Stimulated activated CD8-positive, alpha-beta memory T cell treated with anti-CD3 and anti-CD28 coated beads, Interleukin-4, amount 100 ng/mL, for 24 hours (primary cell): ENCODE measurements around the gene TRIM66.

Source experiments
- DNase-seq: peaks from one replicate; pipeline ENCODE4 v3.0.0-alpha.2; 2020; ENCODE audit warnings: low read depth

Gene TRIM66

DNA sequence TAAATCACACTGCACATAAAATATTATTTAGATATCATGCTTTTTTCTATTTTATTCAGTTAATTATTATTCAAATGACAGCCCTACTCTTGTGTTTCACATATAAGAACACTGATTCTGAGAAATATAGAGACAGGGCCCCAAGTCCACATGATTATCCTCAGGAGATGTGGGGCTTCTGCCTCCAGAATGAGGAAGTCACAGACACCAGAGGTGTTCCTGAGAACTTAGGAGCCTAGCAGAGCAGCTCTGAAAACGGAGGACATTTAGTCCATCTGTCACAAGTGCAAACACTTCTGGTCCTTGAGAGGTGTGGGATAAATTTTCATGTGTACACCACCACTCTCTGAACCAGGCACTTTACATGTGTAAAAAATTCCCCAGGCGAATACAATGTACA, 26.2 kb downstream of the TRIM66 start:
- no peak for DNase-seq

DNA sequence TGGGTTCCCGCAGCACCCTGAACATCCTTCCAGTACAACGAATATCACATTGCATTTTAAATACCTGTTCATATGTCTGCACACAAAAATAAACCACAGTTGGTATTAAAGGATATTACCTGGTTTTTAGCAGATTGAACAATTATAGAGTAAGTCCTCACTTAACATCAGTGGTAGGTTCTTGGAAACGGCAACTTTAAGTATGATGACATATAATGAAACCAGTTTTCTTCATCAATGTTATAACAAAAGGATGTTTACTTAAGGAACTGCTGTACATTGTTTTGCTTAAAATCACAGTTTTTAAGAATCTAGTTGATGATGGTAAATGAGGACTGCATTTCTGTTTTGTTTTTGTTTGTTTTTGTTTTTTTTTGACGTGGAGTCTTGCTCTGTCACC, 28.0 kb downstream of the TRIM66 start:
- no peak for DNase-seq

- no peak for DNase-seq
These were observed 30.3 kb downstream of the TRIM66 start for GRCh38 chr11:8652140-8652539.

DNA sequence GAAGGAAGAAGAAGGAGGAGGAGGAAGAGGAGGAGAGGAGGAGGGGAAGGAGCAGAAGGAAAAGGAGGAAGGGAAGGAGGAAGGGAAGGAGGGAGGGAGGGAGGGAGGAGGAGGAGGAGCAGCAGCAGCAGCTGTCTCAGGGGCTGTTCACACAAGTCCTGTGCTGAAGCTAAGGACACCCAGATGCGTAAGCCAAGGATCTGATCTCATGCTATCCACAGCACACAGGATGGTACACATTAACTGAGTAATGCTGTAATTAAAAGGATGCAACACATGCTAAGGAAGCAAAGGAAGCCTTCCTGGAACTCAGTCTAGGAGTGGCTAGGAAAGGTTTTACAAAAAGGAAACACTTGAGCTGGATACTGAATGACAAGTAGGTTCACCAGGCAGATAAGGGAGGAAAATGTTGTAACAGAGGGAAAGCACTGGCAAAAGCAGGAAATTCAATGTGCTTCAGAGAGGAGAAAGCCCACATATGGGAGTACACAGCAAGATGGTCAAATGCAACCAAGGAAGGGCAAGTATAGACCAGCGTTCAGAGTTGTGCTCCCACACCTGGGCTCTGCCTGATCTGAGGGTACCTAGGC, 32.0 kb downstream of the TRIM66 start:
- no peak for DNase-seq

DNA sequence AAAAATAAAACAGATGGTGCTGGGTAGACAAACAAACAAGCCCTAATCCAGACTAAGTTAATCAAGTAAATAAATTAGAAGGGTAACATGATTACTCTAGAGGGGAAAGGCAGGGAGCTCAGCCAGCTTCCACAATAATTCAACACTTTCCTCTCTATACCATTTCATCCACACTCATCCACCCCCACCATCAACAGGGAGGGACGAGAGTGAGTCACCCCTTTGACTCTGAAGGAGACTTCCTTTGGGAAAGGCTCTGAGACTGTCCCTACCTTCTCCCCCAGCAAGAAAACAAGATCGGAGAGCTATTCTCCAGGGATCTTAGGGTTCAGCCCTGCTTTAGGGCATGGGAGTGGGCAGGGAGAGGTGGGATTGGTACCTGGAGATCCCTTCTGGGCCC, 33.1 kb downstream of the TRIM66 start:
- no peak for DNase-seq

DNA sequence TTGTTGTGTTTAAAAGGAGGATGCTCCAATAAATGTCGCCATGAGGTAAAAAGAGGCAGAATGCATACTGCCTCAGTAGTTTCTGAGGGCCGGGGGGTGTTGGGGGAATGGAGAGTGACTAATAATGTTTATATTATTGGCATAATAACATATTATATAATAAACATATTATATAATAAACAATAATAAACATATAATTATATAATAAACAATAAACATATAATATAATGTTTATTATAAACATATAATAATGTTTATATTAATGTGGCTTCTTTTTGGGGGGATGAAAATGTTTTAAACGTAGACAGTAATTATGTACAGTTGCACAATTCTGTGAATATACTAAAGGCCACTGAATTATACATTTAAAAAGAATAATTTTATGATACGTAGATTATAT, 35.6 kb downstream of the TRIM66 start:
- no peak for DNase-seq

DNA sequence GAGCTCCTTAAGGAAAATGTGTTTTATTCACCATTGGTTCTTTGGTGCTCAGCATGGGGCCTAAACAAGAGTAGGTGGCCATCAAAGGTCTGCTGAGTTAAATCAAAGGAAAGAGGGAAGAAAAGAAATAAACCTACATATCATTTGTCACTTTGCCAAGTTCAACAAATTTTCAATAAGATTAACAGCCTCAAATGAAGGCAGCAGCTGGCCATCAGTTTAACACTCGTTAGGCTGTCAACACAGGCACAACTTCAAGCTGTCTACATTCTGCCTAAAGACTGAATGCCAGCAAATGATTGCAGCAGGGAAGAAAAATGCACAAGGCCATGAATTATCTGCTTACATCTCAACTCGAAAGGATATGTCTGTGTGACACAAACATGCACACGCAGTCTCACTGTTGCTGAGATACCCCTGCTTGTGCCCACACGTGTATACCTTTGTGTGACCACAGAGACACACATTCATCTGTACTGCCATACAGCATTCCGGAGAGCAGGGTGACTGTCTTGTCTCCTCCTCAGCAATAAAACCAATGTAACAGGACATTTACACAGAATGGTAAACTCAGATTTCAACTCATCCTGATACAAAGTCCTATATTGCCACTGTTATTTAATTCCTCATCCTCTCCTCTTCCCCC, 40.1 kb downstream of the TRIM66 start:
- DNase-seq, result no peak

DNA sequence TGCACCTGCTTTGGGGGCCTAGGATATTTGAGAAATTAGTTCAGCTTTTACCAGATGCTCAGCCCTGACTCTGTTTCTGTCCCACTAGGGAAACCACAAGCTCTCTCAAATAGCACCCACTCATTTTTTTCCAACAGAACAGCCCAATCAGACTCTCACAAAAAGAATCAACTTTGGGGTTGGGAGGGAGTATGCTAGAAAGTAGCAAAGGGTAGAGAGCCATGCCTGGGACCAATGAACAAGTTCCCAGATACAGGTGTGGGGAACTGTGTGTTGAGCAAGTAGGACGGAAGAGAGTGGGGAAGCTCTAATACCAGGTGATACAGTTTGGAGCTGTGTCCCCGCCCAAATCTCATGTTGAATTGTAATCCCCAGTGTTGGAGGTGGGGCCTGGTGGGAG, 41.1 kb downstream of the TRIM66 start:
- no peak for DNase-seq

DNA sequence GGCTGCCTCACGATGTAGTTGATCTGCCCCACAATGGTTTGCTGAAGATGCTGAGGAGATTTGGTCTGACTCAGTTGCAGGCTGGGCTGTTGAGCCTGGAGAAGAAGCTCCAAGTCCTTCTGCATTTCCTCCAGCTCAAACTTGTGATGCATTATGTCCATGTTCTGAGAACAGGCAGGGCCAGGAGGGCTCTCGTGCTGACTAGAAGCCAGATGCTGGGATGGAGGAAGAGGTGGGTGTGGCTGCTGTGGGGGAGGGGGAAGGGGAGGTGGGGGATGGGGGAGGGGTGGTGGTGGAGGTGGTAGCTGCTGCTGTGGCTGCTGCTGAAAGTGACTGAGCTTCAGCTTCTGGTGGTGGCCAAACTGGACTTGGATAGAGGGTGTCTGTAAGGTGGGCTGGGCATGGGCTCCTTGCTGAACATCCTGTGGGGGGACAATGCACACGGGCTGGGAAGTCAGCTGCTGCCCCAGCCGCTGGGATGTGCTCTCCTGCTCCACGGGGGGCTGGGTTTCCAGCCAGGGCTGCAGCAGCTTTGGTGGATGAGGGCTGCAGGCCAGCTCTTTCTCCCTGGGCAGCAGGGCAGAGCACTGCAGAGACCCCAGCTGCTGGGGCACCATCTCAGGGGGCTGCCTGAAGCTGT, 42.1 kb downstream of the TRIM66 start:
- DNase-seq, result no peak

- no peak for DNase-seq
These were observed 42.8 kb downstream of the TRIM66 start for GRCh38 chr11:8639655-8640054.

- no peak for DNase-seq
These were observed 44.2 kb downstream of the TRIM66 start for GRCh38 chr11:8638300-8638699.

DNA sequence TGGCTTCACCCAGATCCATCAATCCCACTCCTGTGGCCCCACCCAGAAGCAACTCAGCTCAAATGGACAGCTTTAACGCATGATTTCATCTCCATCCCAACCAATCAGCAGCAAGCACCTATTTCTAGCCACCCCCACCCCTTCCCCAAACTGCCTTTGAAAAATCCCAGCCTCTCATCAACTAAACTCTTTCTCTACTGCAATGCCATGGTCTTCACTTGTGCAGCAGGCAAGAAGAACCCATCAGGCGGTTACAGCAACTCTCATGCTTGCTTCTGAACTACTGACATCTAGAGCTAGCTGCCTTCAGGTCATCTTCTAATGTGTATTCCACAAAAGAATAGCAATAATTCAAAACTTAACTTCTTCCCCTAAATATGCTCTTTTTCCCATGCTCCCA, 46.3 kb downstream of the TRIM66 start:
- DNase-seq, result no peak

DNA sequence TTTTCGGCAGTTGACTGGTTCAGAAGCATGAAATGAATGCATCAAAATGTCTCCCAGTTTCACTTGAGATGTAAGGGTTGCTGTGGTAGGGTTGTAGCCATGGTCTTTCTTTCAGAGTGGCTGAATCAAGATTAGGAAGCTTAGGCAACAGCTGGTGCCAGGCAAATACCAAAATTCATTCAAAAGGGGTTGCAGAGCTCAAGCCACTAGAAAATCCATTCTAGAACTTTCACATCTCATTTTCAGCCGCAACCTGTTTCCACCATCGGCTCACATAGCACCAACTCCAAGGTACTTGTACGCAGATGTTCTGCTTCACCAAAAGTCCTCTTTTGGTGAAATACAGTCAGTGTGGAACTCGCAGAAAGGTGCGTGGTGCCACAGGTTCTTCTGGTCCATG, 48.0 kb downstream of the TRIM66 start:
- no peak for DNase-seq

DNA sequence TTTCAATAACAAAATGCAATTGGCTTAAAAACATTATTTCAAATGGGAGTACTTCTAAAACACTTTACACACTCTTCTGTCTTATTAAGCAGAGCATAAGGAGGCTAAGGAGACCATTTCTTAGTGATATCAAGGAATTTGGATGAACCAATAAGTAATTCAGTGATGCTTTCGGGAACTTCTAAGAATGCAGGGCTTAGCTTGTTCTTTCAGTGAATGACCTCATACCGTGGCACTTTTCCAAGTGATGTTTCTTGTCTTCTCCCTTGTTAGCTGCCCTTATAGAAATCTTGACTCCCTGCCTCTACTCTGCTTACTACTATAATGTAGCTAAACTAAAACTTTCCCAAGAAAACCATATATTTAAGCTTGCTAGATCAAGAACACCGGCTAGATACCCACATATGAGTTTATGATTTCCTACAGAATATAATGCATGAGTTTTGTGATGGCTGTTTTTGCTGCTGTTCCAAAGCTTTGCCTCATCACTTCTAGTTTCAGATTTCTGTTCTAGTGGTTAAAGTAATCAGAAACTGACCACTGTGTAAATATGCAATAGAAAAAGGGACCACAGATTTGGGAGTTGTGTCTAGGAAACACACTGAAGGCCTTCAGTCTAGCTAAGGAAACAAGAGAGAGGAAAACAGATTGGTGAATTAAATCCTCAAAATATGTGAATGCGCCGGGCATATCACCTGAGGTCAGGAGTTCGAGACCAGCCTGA, 50.9 kb downstream of the TRIM66 start:
- no peak for DNase-seq

GRCh38 chr11:8624698-8625097, 57.8 kb downstream of the TRIM66 start:
- DNase-seq, result no peak

DNA sequence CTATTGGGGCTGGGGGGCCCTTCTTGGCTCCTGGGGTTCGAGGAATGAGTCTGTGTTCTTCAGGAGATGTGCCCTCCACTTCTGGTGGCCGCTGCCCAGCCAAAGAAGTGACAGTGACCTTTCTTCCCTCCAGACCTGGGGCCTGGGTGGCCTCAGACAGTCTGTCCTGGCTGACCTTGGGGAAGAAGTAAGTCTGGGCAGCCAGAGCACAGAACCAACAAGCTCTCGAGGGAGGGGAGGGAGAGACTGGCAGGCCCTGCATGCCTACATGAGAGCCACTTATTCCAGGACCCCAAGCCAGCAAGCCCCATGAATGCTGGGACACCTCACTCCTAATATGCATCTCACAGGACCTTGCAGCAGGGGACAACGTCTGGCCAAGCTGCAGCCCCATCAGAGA, 61.3 kb downstream of the TRIM66 start:
- DNase-seq, result no peak

GRCh38 chr11:8617063-8617462, 65.4 kb downstream of the TRIM66 start:
- no peak for DNase-seq

DNA sequence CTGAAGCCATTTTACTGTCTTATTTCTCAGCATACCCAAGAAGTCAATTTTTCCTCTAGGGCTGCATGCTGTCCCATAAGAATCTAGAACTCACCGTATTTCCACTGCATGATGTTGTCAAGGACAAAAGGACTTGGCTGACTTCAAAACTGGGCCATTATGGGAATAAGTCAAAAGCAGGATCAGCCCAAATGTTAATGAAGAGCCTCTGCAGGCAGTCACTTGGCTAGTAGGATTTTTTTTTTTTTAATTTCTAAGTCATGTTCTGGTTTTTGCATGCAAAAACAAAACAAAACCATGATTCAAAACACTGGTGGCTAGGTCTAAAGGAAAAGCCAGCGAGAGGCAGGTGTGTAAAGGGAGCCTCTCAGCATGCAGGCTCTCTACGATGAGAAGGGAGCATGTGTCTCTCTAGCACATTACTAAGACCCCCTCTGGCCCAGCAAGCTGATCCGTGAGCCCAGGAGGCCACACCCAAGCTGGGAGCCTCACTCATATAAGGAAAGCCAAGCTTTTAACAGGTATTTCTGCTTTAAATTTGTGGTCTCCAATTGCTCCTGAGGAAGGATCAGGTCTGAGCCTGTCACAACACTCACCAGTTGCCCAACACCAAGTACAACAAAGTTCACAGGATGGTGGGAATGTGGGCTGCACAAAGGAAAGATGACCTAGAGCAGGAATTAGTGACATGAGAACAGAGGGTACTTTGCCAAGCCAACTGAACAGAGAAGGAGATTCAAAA, 67.0 kb downstream of the TRIM66 start:
- no peak for DNase-seq

GRCh38 chr11:8614497-8614896, 68.0 kb downstream of the TRIM66 start:
- no peak for DNase-seq

DNA sequence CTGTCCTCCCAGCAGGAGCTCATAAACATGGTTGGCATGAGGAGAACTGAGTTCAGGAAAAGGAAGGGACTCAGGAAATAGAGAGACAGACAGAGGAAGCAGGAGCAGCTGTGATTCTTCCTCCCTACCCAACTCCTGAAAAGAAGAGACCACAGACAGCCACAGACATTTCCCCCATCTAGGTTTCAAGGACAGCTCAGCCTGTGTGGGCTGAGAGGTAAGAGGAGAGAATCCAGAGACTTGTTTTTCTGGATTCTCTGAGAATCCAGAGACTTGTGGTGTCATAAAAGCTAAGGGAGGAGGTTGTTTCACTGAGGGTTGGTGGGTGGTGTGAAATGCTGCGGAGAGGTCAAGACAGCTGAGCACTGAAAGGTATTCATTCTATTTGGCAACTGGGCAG, 69.4 kb downstream of the TRIM66 start:
- DNase-seq, result no peak

DNA sequence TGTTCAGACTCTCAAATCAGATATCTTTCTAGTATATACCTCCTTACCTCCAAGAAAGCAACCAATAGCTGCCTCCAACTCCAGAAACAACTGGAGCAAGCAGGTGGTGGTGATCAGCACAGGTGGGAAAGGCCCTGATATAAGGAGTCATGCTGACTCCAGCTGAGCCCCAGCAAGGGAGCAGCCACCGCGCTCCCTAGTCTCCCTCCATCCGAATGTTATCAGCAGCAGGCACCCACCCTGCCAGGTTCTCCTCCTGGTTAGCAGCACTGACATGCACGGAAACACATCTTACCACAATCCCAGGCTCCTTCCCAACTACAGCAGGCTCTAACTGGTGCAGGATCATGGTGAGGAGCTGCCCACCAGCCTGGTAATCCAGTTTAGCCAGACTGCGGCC, 69.9 kb downstream of the TRIM66 start:
- DNase-seq, result no peak

DNA sequence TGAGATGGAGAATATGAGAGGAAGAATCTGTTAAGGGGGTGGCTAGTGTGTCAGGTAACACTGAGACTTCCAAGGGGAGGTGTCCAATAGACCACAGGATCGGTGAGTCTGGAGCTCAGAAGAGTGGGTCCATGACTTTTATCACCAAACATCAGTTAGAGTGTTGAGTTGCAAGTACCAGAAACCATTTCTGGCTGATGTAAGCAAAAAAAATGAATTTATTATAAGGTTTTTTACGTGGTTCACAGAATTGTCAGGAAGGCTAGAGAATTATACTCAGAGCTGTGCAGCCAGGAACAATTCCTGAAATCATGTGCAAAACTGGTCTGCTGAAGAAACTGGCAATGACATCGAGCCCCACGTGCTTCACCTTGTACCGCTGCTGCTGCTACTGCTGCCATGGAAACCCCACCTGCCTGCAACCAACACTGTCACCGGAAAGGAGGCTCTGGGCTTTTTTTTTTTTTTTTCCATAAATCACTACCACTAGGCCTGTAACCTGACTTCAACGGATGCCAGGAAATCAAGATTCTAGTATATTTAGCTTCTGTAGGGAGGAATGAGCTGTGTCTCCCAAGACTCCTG, 71.8 kb downstream of the TRIM66 start:
- no peak for DNase-seq
